HG02623 (cell line): ENCODE data around the gene DDAH1.

Experiments used
- ATAC-seq: cut with Tn5 transposase; IDR thresholded peaks from one replicate; pipeline ENCODE4 v1.9.1; 2021; ENCODE audit warnings: moderate library complexity; ENCODE audit not compliant: unreplicated experiment

The DDAH1 gene

GRCh38 chr1:85311818-85312217 lies 153.1 kb downstream of the DDAH1 start:
- no peak for ATAC-seq

GRCh38 chr1:85308833-85309350 lies 156.1 kb downstream of the DDAH1 start:
- no peak for ATAC-seq

GRCh38 chr1:85307987-85308832 lies 156.7 kb downstream of the DDAH1 start:
- peak; percentile 85 for ATAC-seq

GRCh38 chr1:85306236-85306635 lies 158.7 kb downstream of the DDAH1 start:
- ATAC-seq, result no peak

DNA sequence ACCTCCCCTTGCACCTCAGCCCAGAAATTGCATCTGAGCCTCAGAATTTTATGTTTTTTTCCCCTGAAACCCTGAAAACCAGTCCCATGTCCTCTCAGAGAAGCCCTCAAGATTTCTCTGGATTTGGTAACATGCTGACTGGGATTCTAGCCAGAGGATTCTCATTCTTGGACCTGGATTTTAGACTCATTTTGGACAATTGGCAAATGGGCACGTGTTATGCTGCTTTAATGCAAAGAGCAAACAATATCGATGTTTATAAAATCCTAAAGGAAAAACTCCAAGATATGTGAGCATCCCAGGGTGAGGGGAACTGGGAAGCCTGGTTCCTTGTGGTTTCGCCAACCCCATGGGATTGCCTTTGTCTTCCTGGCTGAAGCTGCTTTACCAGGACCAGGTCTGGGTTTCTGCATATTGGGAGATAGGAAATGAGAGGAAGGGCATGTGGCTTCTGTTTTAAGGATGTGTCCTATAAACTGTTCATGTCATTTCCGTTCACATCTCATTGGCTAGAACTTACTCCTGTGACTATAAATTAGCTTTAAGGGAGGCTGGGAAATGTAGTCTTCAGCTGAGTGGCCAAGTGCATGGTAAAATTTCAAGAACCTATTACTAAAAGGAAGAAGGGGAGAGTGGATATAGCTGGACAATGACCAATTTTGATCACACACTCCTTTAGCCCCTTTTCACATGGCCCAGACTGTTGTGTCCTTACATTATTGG lies 161.4 kb downstream of the DDAH1 start:
- no peak for ATAC-seq

GRCh38 chr1:85300140-85300539 lies 164.8 kb downstream of the DDAH1 start:
- no peak for ATAC-seq

- peak; percentile 97 for ATAC-seq
Observed at GRCh38 chr1:85297855-85298629, 166.9 kb downstream of the DDAH1 start.

GRCh38 chr1:85297538-85297854 lies 167.5 kb downstream of the DDAH1 start:
- no peak for ATAC-seq

DNA sequence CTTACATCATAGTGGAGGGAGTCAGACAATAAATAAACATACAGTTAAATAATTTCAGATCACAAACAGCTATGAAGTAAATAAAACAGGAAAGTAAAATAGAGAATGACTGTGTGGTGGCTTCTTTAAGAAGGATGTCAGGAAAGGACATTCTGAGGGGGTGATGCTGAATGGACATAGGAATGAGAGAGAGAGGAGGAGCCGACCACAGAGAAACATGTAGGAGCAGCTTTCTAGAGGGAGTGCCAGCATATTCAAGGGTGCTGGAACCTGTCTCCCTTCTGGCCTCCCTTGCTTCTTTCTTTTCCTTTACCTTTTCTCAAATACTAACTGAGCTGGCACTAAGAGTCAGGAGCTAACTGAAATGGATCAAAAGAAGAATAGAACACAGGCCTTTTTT lies 168.0 kb downstream of the DDAH1 start:
- ATAC-seq, result no peak

DNA sequence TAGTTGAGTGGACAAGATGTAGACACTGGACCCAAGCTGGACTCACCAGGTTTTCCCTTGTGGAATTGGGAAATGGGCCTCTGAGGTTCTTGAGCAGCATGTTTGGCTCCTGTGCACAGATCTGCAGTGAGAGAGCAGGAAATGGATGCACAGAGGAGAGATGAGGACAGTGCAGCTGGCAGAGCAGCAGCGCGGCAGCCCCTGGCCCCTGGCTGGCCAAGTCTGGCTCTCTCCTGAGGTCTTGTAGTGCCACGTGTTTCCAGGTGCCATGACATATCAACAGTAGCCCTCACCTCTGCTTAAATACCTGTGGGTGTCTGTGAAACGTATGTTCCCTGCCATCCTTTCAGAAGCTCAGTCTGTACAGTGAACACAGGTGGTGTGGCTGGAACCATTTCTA lies 169.3 kb downstream of the DDAH1 start:
- ATAC-seq, result no peak

DNA sequence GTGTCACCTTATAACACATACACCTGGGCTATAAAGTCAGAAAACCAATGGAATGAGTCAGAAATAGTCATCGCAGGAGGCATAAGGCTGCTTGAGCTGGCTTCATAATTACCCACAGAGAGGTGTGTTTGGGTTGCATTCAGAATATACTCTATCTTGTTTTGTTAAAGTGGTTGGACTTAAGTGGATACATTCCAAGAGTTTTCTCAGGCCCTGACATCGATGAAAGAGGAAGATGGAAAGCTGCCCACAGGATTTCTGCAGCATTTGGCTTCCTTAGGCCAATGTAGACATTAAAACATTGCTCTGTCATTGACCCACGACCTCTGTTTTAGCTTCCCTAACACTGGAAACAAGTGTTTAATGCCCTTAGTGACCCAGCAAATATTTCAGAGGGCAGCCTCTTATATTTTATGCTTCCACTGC lies 169.9 kb downstream of the DDAH1 start:
- no peak for ATAC-seq

DNA sequence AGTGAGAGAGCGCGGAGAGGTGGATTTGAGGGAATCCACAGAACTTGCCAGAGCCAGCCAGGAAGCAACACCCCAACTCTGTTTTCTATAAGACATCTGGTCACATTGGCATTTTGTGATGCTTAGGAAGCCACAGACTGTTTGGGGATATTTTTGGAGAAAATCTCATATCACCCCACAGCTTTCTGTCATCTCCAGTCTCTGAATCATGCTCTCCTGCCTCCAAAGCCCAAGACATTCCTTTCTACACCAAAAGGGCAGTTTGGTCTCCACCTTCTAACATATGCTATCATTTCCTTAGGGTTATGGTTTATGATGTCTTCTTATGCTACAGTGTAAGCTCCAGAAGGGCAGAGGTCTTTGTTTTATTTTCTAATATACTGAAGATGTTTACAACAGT lies 174.1 kb downstream of the DDAH1 start:
- ATAC-seq, result no peak

- no peak for ATAC-seq
Observed at GRCh38 chr1:85289848-85290335, 175.1 kb downstream of the DDAH1 start.

DNA sequence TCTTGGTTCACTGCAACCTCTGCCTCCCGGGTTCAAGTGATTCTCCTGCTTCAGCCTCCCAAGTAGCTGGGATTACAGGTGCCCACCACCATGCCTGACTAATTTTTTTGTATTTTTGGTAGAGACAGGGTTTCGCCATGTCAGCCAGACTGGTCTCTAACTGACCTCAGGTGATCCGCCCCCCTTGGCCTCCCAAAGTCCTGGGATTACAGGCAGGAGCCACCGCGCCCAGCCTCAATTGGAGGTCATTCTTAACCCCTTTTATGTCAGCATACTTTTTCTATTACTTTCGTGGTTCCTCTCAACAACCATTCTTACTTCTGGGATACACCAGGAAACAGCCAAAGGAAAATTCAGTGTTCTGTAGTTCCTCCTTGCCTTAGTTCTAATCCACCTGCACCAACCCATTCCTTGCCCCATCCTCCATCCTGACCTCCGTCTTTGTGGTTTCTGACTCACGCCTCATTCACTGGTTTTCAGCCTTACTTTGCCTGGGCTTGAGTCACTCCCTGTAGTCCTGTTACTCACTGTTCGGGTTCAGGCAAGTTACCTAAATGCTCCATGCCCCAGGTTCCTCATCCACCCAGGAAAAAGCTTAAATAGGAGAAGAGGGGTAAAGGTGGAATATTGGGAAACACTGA lies 175.6 kb downstream of the DDAH1 start:
- no peak for ATAC-seq

GRCh38 chr1:85284202-85284601 lies 180.8 kb downstream of the DDAH1 start:
- ATAC-seq, result no peak

DNA sequence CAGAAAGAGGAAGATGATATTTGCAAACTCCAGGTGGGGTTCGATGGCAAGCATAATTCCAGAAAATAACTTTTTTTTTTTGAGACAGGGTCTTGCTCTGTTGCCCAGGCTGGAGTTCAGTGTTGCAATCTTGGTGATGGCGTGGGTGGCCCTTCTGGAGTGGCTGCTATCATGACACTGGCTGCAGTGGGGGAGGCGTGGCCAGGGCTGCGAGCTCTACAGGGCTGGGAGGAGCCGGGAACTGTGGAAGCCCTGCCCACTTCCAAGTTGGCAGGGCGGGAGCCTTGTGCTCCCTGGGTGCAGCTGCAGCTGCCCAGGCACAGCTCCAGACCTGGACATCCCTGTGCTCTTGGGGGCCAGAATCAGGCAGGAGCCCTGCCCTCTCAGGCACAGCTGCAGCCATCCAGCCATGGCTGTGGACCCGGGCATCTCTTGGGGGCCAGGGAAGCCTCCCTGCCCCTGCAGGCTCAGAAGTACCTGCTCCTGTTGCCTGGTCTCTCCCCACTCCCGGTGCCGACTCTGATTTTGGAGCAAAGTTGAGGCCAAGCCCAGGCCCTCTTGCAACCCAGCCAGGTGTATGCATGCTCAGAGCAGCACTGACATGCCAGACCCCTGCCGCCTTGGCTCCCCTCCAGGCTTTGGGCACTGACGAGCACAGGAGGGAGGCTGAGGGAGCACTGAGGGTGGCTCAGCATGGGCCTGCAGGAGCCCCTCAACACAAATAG lies 181.3 kb downstream of the DDAH1 start:
- ATAC-seq, result no peak

GRCh38 chr1:85282424-85282823 lies 182.5 kb downstream of the DDAH1 start:
- no peak for ATAC-seq

GRCh38 chr1:85280636-85281035 lies 184.3 kb downstream of the DDAH1 start:
- ATAC-seq, result no peak

GRCh38 chr1:85279458-85280080 lies 185.4 kb downstream of the DDAH1 start:
- no peak for ATAC-seq

GRCh38 chr1:85278853-85279314 lies 186.1 kb downstream of the DDAH1 start:
- ATAC-seq, result no peak
